Vagina (tissue), 2 donors: ENCODE results near the gene DPF3. TPM values are rescaled to one million over a fixed set of nuclear protein-coding genes. Genes with fewer than 3 reads are reported as not detected.

ENCODE experiments used
- DNase-seq, 2 donors: peaks; one replicate each; pipeline ENCODE4 v3.0.0-alpha.2; 2017; ENCODE audit errors: extremely low spot score in 2 of 2
- H3K27ac ChIP-seq: fragments of 200-600 bp; sonication (generic); one replicate; pipeline ENCODE4 v1.5.1; 2019
- H3K27me3 ChIP-seq: fragments of 200-600 bp; sonication (generic); one replicate; pipeline ENCODE4 v1.5.1; 2019
- H3K36me3 ChIP-seq, 2 donors: fragments of 200-600 bp; sonication (generic); one replicate each; pipeline ENCODE4 v1.5.1; 2017 to 2019
- H3K4me1 ChIP-seq: fragments of 200-600 bp; sonication (generic); one replicate; pipeline ENCODE4 v1.5.1; 2019
- H3K4me3 ChIP-seq, 2 donors: fragments of 200-600 bp; sonication (generic); 1 replicate in 1 of 2; 2 replicates in 1 of 2; pipeline ENCODE4 v1.5.1; 2016 to 2019
- H3K9me3 ChIP-seq: fragments of 200-600 bp; sonication (generic); one replicate; pipeline ENCODE4 v1.5.1; 2019
- POLR2A ChIP-seq, 2 donors: fragments of 450-650 bp; IDR thresholded peaks; one replicate each; pipeline ENCODE4 v1.6.1; 2017; ENCODE audit warnings: antibody characterized with exemption in 2 of 2, mild to moderate bottlenecking in 2 of 2, moderate library complexity in 2 of 2
- POLR2AphosphoS5 ChIP-seq, 2 donors: sonication (generic); formaldehyde crosslinking; IDR thresholded peaks; one replicate each; pipeline ENCODE4 v1.9.0; 2017; ENCODE audit warnings: antibody characterized with exemption in 2 of 2, mild to moderate bottlenecking in 2 of 2, low read depth in 1 of 2; ENCODE audit not compliant: insufficient read depth in 1 of 2
- intact Hi-C: fragments of 100-400 bp; cut with DNase I; formaldehyde crosslinking; loops from one replicate; pipeline ENCODE4 v1.15.1; 2023
- total RNA-seq: library from RNA; depleted of rRNA; stranded (reverse); fragments of >200 nt; gene quantifications from one replicate; pipeline ENCODE4 v1.2.3, GENCODE V29; 2016
- TF ChIP-seq, protein P1 (sequence below), 3 experiments: fragments of 450-650 bp in 2 of 3; fragments of 200-600 bp in 1 of 3; sonication (generic) in 1 of 3; IDR thresholded peaks; one replicate each; pipeline ENCODE4 v1.5.1; 2017 to 2019; ENCODE audit warnings: antibody characterized with exemption in 3 of 3, mild to moderate bottlenecking in 2 of 3, moderate library complexity in 2 of 3

The DPF3 gene
- total RNA-seq, 1 donor from 2014 or later = not detected

GRCh38 chr14:72808564-72808963, 85.3 kb downstream of the DPF3 start:
- no peak for DNase-seq
- Histone ChIP-seq H3K27me3 (no peaks in the 10 kb centered on the region), H3K4me3 (no peak overlapping the region), H3K36me3 (no peaks in the 10 kb centered on the region), H3K9me3 (no peaks in the 10 kb centered on the region), H3K27ac (no peak overlapping the region), H3K4me1 (no peaks in the 10 kb centered on the region)
- TF ChIP-seq, protein P1, sequence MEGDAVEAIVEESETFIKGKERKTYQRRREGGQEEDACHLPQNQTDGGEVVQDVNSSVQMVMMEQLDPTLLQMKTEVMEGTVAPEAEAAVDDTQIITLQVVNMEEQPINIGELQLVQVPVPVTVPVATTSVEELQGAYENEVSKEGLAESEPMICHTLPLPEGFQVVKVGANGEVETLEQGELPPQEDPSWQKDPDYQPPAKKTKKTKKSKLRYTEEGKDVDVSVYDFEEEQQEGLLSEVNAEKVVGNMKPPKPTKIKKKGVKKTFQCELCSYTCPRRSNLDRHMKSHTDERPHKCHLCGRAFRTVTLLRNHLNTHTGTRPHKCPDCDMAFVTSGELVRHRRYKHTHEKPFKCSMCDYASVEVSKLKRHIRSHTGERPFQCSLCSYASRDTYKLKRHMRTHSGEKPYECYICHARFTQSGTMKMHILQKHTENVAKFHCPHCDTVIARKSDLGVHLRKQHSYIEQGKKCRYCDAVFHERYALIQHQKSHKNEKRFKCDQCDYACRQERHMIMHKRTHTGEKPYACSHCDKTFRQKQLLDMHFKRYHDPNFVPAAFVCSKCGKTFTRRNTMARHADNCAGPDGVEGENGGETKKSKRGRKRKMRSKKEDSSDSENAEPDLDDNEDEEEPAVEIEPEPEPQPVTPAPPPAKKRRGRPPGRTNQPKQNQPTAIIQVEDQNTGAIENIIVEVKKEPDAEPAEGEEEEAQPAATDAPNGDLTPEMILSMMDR (IDR thresholded peaks at IDR 0.05) = no peak
- TF ChIP-seq POLR2A (IDR thresholded peaks at IDR 0.05) = no peak
- no peak for TF ChIP-seq POLR2AphosphoS5 (IDR thresholded peaks at IDR 0.05; ENCODE audit: insufficient read depth in 1 of 2, low read depth in 1 of 2)
- intact Hi-C loops = no loop called here

DNA sequence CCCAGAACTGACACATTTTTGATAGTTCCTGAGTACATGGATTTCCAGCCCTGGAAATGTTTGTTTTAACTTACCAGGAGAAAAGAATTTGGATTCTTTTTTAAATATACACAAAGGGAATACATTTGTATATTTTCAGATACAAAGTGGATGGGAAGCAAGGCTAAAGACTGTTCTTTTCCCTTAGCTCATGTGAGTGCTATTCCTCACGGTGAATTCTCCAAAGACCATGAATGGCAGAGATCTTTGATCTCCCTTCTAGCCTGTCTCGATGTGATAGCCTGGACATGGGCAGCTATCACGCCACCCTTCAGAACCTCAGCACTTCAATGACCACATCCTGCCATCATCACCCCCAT, 91.3 kb downstream of the DPF3 start:
- no peak for DNase-seq
- H3K4me1 ChIP-seq = no peaks in the 10 kb centered on the region
- H3K9me3 ChIP-seq = no peaks in the 10 kb centered on the region
- intact Hi-C loops = no loop called here
- H3K27ac ChIP-seq = no peak overlapping the region
- no peaks in the 10 kb centered on the region for H3K27me3 ChIP-seq
- H3K36me3 ChIP-seq = no peaks in the 10 kb centered on the region
- no peak overlapping the region for H3K4me3 ChIP-seq
- TF ChIP-seq, protein P1 (IDR thresholded peaks at IDR 0.05) = no peak
- TF ChIP-seq POLR2AphosphoS5 (IDR thresholded peaks at IDR 0.05; ENCODE audit: insufficient read depth in 1 of 2, low read depth in 1 of 2) (no peak), POLR2A (IDR thresholded peaks at IDR 0.05) (no peak)

DNA sequence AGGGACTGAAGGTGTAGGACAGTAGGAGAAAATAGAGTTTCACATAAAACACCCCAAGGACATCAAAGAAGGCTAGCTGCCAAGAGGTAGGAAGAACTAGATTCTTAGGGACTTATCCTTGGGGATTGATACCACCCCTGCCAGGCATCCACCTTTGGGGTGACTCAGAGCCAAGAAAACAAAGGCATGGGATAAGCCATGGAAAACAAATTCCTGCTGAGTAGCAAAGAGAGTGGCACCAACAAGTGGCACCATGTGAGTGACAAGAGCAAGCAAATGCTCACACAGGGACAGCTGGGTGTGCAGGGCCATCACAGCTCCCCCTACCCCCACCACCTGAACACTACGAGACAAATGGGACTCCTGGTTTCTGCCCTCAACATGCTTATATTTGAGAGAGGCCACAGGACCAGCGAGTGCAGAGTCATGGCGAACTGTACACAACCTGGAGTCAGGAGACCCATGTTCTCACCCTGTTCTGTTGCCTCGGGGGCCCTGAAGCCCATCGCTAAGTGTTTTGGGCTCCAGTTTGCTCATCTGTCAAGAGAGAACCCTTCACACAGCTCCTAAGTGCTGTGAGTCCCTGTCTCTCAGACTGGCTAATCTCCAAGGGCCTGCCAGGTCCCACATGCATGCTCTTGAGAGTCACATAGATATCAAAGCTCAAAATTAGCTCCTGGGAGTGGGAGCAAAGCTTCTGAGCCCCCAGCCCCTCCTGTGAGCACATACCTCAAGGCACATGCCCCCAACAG, 91.9 kb downstream of the DPF3 start:
- no peak for TF ChIP-seq POLR2AphosphoS5 (IDR thresholded peaks at IDR 0.05; ENCODE audit: insufficient read depth in 1 of 2, low read depth in 1 of 2)
- TF ChIP-seq POLR2A (IDR thresholded peaks at IDR 0.05) = no peak
- TF ChIP-seq, protein P1 (IDR thresholded peaks at IDR 0.05) = no peak
- no peak for DNase-seq
- no peak overlapping the region for H3K4me3 ChIP-seq
- intact Hi-C loops = no loop called here
- no peaks in the 10 kb centered on the region for H3K36me3 ChIP-seq
- no peaks in the 10 kb centered on the region for H3K27me3 ChIP-seq
- no peak overlapping the region for H3K27ac ChIP-seq
- H3K4me1 ChIP-seq = no peaks in the 10 kb centered on the region
- H3K9me3 ChIP-seq = no peaks in the 10 kb centered on the region

DNA sequence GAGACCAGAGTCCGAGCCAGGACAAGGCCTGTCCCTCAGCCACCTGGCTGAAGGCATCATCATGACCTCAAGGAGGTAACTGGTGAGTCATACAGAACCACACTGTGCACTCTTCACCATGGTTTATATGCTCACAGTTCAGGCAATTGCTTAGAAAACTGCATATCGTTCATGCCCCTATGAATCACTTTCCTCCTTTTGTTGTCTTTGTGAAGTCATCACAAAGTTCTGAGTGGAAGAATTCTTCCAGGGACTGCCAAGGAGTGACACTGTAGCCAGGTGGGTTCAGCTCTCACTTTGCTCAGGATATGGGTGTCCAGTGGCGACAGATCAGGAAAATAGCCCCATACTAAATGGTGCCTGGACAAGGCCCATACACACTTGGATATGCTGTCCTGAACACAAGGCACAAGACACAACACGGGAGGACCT, 92.5 kb downstream of the DPF3 start:
- no peak overlapping the region for H3K4me3 ChIP-seq
- no peak overlapping the region for H3K27ac ChIP-seq
- TF ChIP-seq, protein P1 (IDR thresholded peaks at IDR 0.05) = no peak
- no peak for TF ChIP-seq POLR2A (IDR thresholded peaks at IDR 0.05)
- no peak for TF ChIP-seq POLR2AphosphoS5 (IDR thresholded peaks at IDR 0.05; ENCODE audit: insufficient read depth in 1 of 2, low read depth in 1 of 2)
- no peaks in the 10 kb centered on the region for H3K4me1 ChIP-seq
- H3K9me3 ChIP-seq = no peaks in the 10 kb centered on the region
- no peak for DNase-seq
- no peaks in the 10 kb centered on the region for H3K27me3 ChIP-seq
- H3K36me3 ChIP-seq = no peaks in the 10 kb centered on the region
- intact Hi-C loops = no loop called here

DNA sequence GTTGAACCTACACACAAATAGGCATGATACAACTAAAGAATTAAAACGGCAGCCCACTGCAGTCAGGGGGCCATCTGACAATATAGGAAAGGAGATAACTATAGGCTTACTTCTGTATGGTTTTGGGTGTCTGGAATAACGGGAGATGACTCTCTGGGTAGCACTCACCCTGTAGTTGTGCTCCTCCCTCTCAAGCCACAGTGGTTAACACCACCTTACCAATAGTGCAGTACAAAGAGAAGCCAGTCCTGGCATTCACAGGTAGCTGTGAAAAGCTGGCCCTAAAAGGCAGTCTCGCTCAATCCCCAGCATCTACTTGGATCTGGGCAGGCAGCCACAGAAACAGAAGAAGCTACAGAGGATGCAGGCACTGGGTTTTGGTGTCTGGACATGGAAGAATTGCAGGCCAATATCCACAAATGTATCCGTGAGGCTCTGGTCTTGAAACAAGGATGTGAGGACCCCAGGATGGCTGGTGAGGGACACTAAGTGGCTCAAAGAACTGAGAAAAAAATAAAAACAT, 93.0 kb downstream of the DPF3 start:
- intact Hi-C loops = no loop called here
- Histone ChIP-seq H3K4me3 (no peak overlapping the region), H3K4me1 (no peaks in the 10 kb centered on the region), H3K9me3 (no peaks in the 10 kb centered on the region), H3K27ac (no peak overlapping the region), H3K36me3 (no peaks in the 10 kb centered on the region), H3K27me3 (no peaks in the 10 kb centered on the region)
- TF ChIP-seq POLR2A (IDR thresholded peaks at IDR 0.05) = no peak
- no peak for DNase-seq
